NT2/D1 (cell line): ENCODE measurements around the gene DLG2.

Experiments
- SUZ12 ChIP-seq: IDR thresholded peaks from 2 replicates; pipeline ENCODE4 v1.6.1; 2011; ENCODE audit not compliant: insufficient read length, insufficient read depth; ENCODE audit errors: extremely low read depth
- YY1 ChIP-seq: IDR thresholded peaks from 2 replicates; pipeline ENCODE4 v1.6.1; 2011; ENCODE audit not compliant: insufficient read length, insufficient read depth
- ZNF274 ChIP-seq: IDR thresholded peaks from 2 replicates; pipeline ENCODE4 v1.6.1; 2011; ENCODE audit warnings: mild to moderate bottlenecking, low read depth, low read length

DNA sequence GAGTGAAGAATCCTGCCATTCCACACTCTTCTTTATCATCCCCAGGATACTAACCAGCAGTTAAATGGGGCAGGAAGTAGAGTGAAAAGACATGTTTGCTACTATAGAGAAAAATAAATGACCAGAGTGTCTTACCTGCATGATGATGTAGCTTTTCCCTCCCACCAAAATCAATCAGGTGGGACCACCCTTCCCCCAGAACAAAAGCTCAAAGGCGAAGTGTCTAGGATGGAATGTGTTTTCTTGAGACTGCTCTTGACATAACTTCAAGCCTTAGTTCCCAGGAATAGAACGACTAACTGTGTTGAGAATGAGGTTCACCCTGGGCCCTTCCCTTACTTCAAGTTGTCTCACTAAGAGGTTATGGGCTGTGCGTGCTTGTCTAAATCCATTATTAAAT is 2001.8 kb downstream of the DLG2 start:
- no peak for TF ChIP-seq YY1
- TF ChIP-seq ZNF274, result no peak
- no peak for TF ChIP-seq SUZ12
